HepG2 (cell line): ENCODE results near the gene INF2. TPM values are rescaled to one million over a fixed set of nuclear protein-coding genes. Genes with fewer than 3 reads are reported as not detected.

ENCODE experiments used
- ATAC-seq: fragments of 200-7000 bp; cut with Tn5 transposase; 3 replicates; pipeline ENCODE4 v1.9.1; 2020; ENCODE audit warnings: mild to moderate bottlenecking, moderate library complexity
- BruUV-seq: library from RNA; stranded (reverse); fragments of 400-500 nt; replicated peaks from 2 replicates; lab custom pipeline; 2021; lab: Mats Ljungman, UMichigan
- CTCF ChIA-PET: fragments of 300-600 bp; formaldehyde crosslinking; extraction: SDS; loops from one replicate; lab custom pipeline; 2021; ENCODE audit warnings: low total read pairs, inconsistent platforms, low intra/inter-chr PET ratio; lab: Yijun Ruan, JAX
- POLR2A ChIA-PET: fragments of 350-600 bp; sonication (Branson Sonifier 250); formaldehyde crosslinking; loops from one replicate; lab custom pipeline; 2020; ENCODE audit warnings: antibody characterized with exemption, inconsistent platforms; lab: Yijun Ruan, JAX
- DNase-seq: peaks from one replicate; pipeline ENCODE4 v3.0.0-alpha.2; 2015; ENCODE audit warnings: low spot score
- FAIRE-seq: peaks from 3 replicates; lab custom pipeline; 2011; peaks lifted over from hg19 to GRCh38; lab: Jason Lieb, UNC
- H2AFZ ChIP-seq: one replicate; pipeline ENCODE4 v1.6.1; 2011; ENCODE audit warnings: low read length, inconsistent platforms
- H3K27ac ChIP-seq: fragments of 300-600 bp; 3 replicates; pipeline ENCODE4 v1.8.0; 2011; ENCODE audit warnings: mixed run types, mild to moderate bottlenecking, mixed read lengths, low read length, inconsistent platforms; ENCODE audit not compliant: insufficient read depth; ENCODE audit errors: extremely low read length
- H3K27me3 ChIP-seq, 2 experiments: fragments of 200-600 bp in 1 of 2; 2 replicates in 1 of 2; 3 replicates in 1 of 2; pipeline versions ENCODE4 v1.6.0 to v1.8.0; 2011; ENCODE audit warnings: low read length in 2 of 2, mild to moderate bottlenecking in 2 of 2, moderate library complexity in 2 of 2, inconsistent platforms in 1 of 2; ENCODE audit not compliant: insufficient read depth in 2 of 2, control insufficient read depth in 1 of 2
- H3K36me3 ChIP-seq, 2 experiments: fragments of 200-600 bp in 1 of 2; replicated peaks in 1 of 2; 2 replicates in 1 of 2; 3 replicates in 1 of 2; pipeline versions ENCODE4 v1.5.1 to v1.8.0; 2011; ENCODE audit warnings: low read length in 2 of 2, inconsistent platforms in 1 of 2; ENCODE audit not compliant: insufficient read depth in 2 of 2, control insufficient read depth in 1 of 2
- H3K4me1 ChIP-seq: 2 replicates; pipeline ENCODE4 v1.5.1; 2012; ENCODE audit warnings: low read length, inconsistent platforms; ENCODE audit not compliant: insufficient read depth
- H3K4me2 ChIP-seq: 2 replicates; pipeline ENCODE4 v1.6.0; 2011; ENCODE audit warnings: low read depth, low read length, inconsistent platforms
- H3K4me3 ChIP-seq, 3 experiments: fragments of 200-600 bp in 1 of 3; sonication (generic), shearing (Covaris generic) in 1 of 3; replicated peaks in 1 of 3; 2 replicates each; pipeline ENCODE4 v1.5.1; 2011 to 2016; ENCODE audit warnings: low read length in 3 of 3, inconsistent platforms in 2 of 3, low read depth in 2 of 3, mild to moderate bottlenecking in 2 of 3, control low read depth in 1 of 3, mixed read lengths in 1 of 3; ENCODE audit not compliant: insufficient read depth in 1 of 3
- H3K79me2 ChIP-seq: one replicate; pipeline ENCODE4 v1.6.1; 2011; ENCODE audit warnings: low read length, inconsistent platforms; ENCODE audit not compliant: insufficient read depth
- H3K9ac ChIP-seq: 2 replicates; pipeline ENCODE4 v1.6.0; 2011; ENCODE audit warnings: mild to moderate bottlenecking, low read depth, low read length, inconsistent platforms; ENCODE audit not compliant: insufficient read depth
- H3K9me3 ChIP-seq: 2 replicates; pipeline ENCODE4 v1.5.1; 2012; ENCODE audit warnings: mild to moderate bottlenecking, low read length
- H4K20me1 ChIP-seq: 2 replicates; pipeline ENCODE4 v1.6.0; 2011; ENCODE audit warnings: inconsistent platforms, mild to moderate bottlenecking, low read length, moderate library complexity; ENCODE audit not compliant: insufficient read depth
- AGO1 ChIP-seq: fragments of 200-400 bp; formaldehyde crosslinking; IDR thresholded peaks from 2 replicates; pipeline ENCODE4 v1.6.1; 2017; ENCODE audit warnings: mild to moderate bottlenecking, low read depth, low read length, moderate library complexity; ENCODE audit not compliant: poor library complexity, severe bottlenecking
- CEBPB ChIP-seq: IDR thresholded peaks from 2 replicates; pipeline ENCODE4 v1.6.1; 2011; ENCODE audit warnings: low read depth, low read length, improper control_type of control experiment, borderline replicate concordance
- FOXJ3 ChIP-seq: sonication (generic); formaldehyde crosslinking; IDR thresholded peaks from 2 replicates; pipeline ENCODE4 v1.4.0; 2020; ENCODE audit warnings: missing genetic modification reagents, mild to moderate bottlenecking, borderline replicate concordance
- FOXM1 ChIP-seq: sonication (generic); formaldehyde crosslinking; IDR thresholded peaks from 2 replicates; pipeline ENCODE4 v1.5.0; 2020; ENCODE audit warnings: missing genetic modification reagents
- HDAC2 ChIP-seq: sonication (generic); formaldehyde crosslinking; IDR thresholded peaks from 2 replicates; pipeline ENCODE4 v1.4.0; 2020; ENCODE audit warnings: missing genetic modification reagents
- HNRNPL ChIP-seq: fragments of 200-400 bp; formaldehyde crosslinking; IDR thresholded peaks from 2 replicates; pipeline ENCODE4 v1.6.1; 2017; ENCODE audit warnings: mild to moderate bottlenecking, low read depth, low read length
- LRRFIP1 ChIP-seq: sonication (generic); formaldehyde crosslinking; conservative IDR thresholded peaks from 2 replicates; pipeline ENCODE4 v1.4.0; 2020; ENCODE audit warnings: missing genetic modification reagents
- NFE2L2 ChIP-seq: fragments of 150-350 bp; IDR thresholded peaks from 2 replicates; pipeline ENCODE4 v1.6.1; 2014; ENCODE audit warnings: low read length
- NR0B2 ChIP-seq: sonication (generic); formaldehyde crosslinking; IDR thresholded peaks from 2 replicates; pipeline ENCODE4 v1.4.0; 2020; ENCODE audit warnings: mild to moderate bottlenecking, missing genetic modification reagents
- POLR2A ChIP-seq, 2 experiments: IDR thresholded peaks; 2 replicates each; pipeline ENCODE4 v1.6.1; 2011; ENCODE audit warnings: low read depth in 2 of 2, low read length in 2 of 2, mild to moderate bottlenecking in 1 of 2, moderate library complexity in 1 of 2; ENCODE audit not compliant: insufficient read depth in 1 of 2
- RBFOX2 ChIP-seq: fragments of 200-400 bp; formaldehyde crosslinking; IDR thresholded peaks from 2 replicates; pipeline ENCODE4 v1.6.1; 2017; ENCODE audit warnings: low read depth, mild to moderate bottlenecking, low read length
- RORA ChIP-seq: sonication (generic); formaldehyde crosslinking; IDR thresholded peaks from 2 replicates; pipeline ENCODE4 v1.5.0; 2020; ENCODE audit warnings: mild to moderate bottlenecking, missing genetic modification reagents, moderate library complexity
- SP140L ChIP-seq: sonication (generic); formaldehyde crosslinking; IDR thresholded peaks from 2 replicates; pipeline ENCODE4 v1.4.0; 2020; ENCODE audit warnings: missing genetic modification reagents, borderline replicate concordance
- ZBTB43 ChIP-seq: sonication (generic); formaldehyde crosslinking; conservative IDR thresholded peaks from 2 replicates; pipeline ENCODE4 v1.4.0; 2020; ENCODE audit warnings: missing genetic modification reagents
- ZNF598 ChIP-seq: sonication (generic); formaldehyde crosslinking; IDR thresholded peaks from 2 replicates; pipeline ENCODE4 v1.5.1; 2020; ENCODE audit warnings: mild to moderate bottlenecking, missing genetic modification reagents, borderline replicate concordance
- ZSCAN25 ChIP-seq: sonication (generic); formaldehyde crosslinking; IDR thresholded peaks from 2 replicates; pipeline ENCODE4 v1.8.0; 2022; ENCODE audit warnings: mild to moderate bottlenecking, missing genetic modification reagents
- WGBS: methylation state at CpG from one replicate; pipeline ENCODE4 v1.1.6; 2017; ENCODE audit warnings: low lambda C conversion rate; 5-methylcytosine and 5-hydroxymethylcytosine counted together
- in situ Hi-C: cut with HindIII; loops from 2 replicates; pipeline ENCODE4 v1.10.0; 2017; ENCODE audit warnings: low pct_unique_long_range_greater_than_20kb; ENCODE audit not compliant: extremely low pct_ligation_motif_present
- intact Hi-C: fragments of 100-400 bp; cut with micrococcal nuclease; formaldehyde crosslinking; loops from one replicate; pipeline ENCODE4 v1.10.0; 2022; ENCODE audit not compliant: unreplicated experiment
- polyA plus RNA-seq, 8 experiments: library from polyadenylated mRNA; depleted of rRNA in 3 of 8; stranded (reverse) in 7 of 8; unstranded in 1 of 8; fragments of >200 nt; fragmentation: Illumina TruSeq in 4 of 8; extraction: Trizol in 4 of 8; gene quantifications; 2 replicates each; pipeline versions ENCODE4 v1.2.1 to v1.2.3, GENCODE V29; 2011 to 2016; ENCODE audit warnings: low read depth in 4 of 8, missing spikeins in 1 of 8, mixed read lengths in 1 of 8; ENCODE audit not compliant: insufficient read depth in 1 of 8
- total RNA-seq, 5 experiments: library from RNA; depleted of rRNA; stranded (reverse); fragments of >200 nt; fragmentation: Illumina TruSeq; extraction: Trizol; gene quantifications; 2 replicates each; pipeline ENCODE4 v1.2.3, GENCODE V29; 2016; ENCODE audit warnings: low read depth in 1 of 5
- TF ChIP-seq, protein P1 (sequence below): sonication (generic); formaldehyde crosslinking; IDR thresholded peaks from 2 replicates; pipeline ENCODE4 v1.8.1; 2023; ENCODE audit warnings: mild to moderate bottlenecking, inconsistent platforms, moderate library complexity, missing genetic modification reagents, borderline replicate concordance

INF2 gene
- total and polyA plus RNA-seq, 2 of the 13 experiments (the other 11 are each of a cell fraction or from before 2014, with no cell fraction given) = 16.4 to 26.4 TPM

- Histone ChIP-seq H3K27ac (peak overlapping the region; percentile 56), H3K4me2 (peak overlapping the region; percentile 88), H3K27me3 (no peaks in the 10 kb centered on the region; a peak in 1 of 5 replicates), H3K4me1 (peaks cover 96% of the 10 kb centered on the region), H3K79me2 (no peaks in the 10 kb centered on the region), H4K20me1 (no peaks in the 10 kb centered on the region), H3K4me3 (peak overlapping the region; percentile 49 to 61 (median 50); a peak in 5 of 6 replicates), H3K9me3 (no peaks in the 10 kb centered on the region), H3K36me3 (no peaks in the 10 kb centered on the region), H3K9ac (peak overlapping the region; percentile 51; the same call in 1 of the 2 replicates), H2AFZ (no peak overlapping the region)
- CTCF ChIA-PET = interaction anchor here (1.5 kb wide), 1 partner anchor 26 kb away, joined by 3 read pairs; no protein-coding TSS in a partner anchor
- 25% methylated on average over 11 of the region's 21 CpGs for WGBS
- POLR2A ChIA-PET = interaction anchor here (1.3 to 7.6 kb wide), 6 partner anchors 10 to 87 kb away, joined by 3 to 179 read pairs (median 6); partner anchors contain the start of genes INF2 and SIVA1
- intact Hi-C loops = no loop called here
- ATAC-seq (peak; percentile 22), FAIRE-seq (no peak), DNase-seq (no peak)
- BruUV-seq = no TSS peak
- in situ Hi-C loops = no loop called here
- no peak for TF ChIP-seq NR0B2
- peak; percentile 87 for TF ChIP-seq HNRNPL
- TF ChIP-seq LRRFIP1 (CRISPR knock-in tag) = no peak
- TF ChIP-seq RBFOX2 = 0 out of 2 replicates have a peak, but pooled peaks have one; percentile 35
- no peak for TF ChIP-seq FOXJ3 (CRISPR knock-in tag)
- no peak for TF ChIP-seq HDAC2 (CRISPR knock-in tag)
- no peak for TF ChIP-seq FOXM1 (CRISPR knock-in tag)
- no peak for TF ChIP-seq ZBTB43 (CRISPR knock-in tag)
- no peak for TF ChIP-seq SP140L (CRISPR knock-in tag)
- peak; percentile 85 for TF ChIP-seq ZSCAN25 (CRISPR knock-in tag)
- TF ChIP-seq, protein P1, sequence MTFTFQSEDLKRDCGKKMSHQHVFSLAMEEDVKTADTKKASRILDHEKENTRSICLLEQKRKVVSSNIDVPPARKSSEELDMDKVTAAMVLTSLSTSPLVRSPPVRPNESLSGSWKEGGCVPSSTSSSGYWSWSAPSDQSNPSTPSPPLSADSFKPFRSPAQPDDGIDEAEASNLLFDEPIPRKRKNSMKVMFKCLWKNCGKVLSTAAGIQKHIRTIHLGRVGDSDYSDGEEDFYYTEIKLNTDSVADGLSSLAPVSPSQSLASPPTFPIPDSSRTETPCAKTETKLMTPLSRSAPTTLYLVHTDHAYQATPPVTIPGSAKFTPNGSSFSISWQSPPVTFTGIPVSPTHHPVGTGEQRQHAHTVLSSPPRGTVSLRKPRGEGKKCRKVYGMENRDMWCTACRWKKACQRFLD = no peak
- no peak for TF ChIP-seq POLR2A (IDR thresholded peaks at IDR 0.05; ENCODE audit: insufficient read depth in 1 of 2, low read depth in 2 of 2, low read length in 2 of 2)
- no peak for TF ChIP-seq NFE2L2
- no peak for TF ChIP-seq RORA (CRISPR knock-in tag)
- no peak for TF ChIP-seq ZNF598
- no peak for TF ChIP-seq CEBPB
- no peak for TF ChIP-seq AGO1
These were observed 9.2 kb upstream of the INF2 start for GRCh38 chr14:104680056-104680805.
